GM18861 (cell line): Measurements from ENCODE around the gene NPHS2.

ENCODE experiments used
- ATAC-seq: cut with Tn5 transposase; IDR thresholded peaks from one replicate; pipeline ENCODE4 v1.9.1; 2021; ENCODE audit not compliant: unreplicated experiment

The NPHS2 gene

DNA sequence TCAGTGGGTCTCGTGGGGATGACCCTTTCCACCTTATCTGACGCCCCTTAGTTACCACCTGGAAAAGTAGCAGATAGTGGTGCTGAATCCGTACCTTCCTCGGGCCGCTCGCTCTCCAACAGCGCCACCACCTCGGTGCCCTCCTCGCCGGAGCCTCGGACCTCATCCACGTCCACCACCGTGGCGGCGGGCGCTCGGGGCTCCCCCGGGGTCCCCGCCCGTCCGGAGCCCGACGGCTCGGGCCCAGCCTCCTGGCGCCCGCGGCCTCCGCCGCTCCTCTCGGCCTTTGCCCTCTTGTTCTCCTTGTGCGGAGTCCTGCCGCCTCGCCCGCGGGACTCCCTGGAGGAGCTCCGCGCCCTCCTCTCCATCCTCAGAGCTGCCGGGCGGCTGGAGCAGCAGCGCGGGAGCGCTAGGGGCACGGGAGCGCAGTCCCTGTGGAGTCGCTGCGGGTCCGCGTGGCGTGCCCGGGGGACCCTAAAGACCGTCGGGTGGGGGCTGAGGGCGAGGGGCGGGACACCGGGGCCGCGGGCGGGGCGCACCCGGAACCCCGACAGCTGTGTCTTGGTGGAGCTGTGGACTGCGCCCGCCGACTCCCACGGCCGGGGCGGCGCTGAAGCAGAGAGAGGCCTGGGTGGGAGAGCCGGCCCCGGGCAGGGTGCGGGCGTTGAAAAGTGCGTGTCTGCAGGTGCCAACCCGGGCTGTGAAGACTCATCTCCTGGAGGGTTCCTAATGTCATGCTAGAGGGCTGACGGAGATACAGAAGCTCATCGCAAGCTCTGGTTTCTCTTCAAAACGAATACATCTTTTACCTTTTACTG is at the start of gene NPHS2:
NPHS2 (minus strand) TSS at position 452 of the 818 bp plus-strand sequence; CDS start at position 368, 84 bp downstream.
- ATAC-seq, result no peak

DNA sequence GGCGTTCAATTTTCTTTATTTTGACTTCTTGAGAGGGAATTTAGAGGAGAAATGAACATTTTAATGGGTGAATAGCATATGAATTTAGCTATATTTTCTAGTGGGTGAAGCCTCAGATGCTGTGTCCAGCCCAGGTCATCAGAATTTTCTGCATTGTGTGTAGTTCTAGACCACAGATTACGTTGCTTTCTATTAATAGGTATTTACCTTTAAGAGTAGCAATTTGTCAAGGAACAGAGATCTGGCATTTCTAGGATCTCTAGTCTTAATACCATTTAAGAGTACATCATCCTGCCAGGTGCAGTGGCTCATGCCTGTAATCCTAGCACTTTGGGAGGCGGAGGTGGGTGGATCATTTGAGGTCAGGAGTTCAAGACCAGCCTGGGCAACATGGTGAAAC is 36.6 kb upstream of the NPHS2 start:
- ATAC-seq, result no peak

DNA sequence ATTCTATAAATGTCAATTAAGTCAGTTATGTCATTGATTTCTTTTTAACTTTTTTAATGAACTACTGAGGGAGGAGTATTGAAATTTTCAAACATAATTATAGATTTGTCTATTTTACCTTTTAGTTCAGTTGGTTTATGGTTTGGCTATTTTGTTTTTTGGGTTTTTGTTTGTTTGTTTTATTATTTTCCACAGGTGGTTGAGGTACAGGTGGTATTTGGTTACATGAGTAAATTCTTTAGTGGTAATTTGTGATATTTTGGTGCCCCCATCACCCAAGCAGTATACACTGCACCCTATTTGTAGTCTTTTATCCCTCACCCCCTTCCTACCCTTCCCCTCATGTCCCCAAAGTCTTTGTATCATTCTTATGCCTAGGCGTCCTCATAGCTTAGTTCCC is 25.3 kb upstream of the NPHS2 start:
- no peak for ATAC-seq

DNA sequence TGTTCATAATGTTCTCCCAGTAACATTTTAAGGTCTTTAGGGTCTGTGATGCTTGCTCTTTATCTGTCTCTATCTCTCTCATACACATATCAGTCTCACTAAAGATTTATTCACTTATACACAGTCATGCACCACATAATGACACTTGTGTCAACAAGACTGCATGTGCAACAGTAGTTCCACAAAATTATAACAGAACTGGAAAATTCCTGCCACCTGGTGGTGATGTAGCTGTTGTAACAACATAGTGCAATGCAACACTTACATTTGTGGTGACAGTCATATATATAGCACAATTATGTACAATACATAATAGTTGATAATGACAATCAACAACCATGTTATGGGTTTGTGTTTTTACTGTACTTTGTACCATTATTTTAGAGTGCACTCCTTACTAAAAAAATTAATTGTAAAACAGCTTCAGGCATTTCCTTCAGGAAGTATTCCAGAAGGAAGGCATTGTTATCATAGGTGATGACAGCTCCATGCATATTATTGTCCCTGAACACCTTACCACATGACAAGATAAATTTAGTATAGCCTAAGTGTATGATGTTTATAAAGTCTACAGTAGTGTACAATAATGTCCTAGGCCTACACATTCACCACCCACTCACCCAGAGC is 24.0 kb upstream of the NPHS2 start:
- ATAC-seq, result no peak

DNA sequence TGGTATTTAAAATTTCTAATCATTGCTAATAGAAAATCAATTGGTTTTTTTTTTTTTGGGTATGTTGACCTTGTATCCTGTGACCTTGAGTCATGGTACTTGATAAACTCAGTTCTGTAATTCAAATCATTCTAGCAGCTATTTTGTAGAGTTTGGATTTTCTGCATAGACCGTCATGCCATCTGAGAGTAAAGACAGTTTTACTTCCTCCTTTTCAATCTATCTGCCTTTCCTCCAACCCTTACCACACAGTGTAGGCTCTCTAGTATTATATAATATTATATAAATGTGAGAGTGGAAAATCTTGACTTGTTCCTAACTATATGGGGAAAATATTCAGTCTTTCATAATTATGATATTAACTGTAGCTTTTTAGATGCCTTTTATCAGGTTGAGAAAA is 22.9 kb upstream of the NPHS2 start:
- ATAC-seq, result peak; percentile 75

DNA sequence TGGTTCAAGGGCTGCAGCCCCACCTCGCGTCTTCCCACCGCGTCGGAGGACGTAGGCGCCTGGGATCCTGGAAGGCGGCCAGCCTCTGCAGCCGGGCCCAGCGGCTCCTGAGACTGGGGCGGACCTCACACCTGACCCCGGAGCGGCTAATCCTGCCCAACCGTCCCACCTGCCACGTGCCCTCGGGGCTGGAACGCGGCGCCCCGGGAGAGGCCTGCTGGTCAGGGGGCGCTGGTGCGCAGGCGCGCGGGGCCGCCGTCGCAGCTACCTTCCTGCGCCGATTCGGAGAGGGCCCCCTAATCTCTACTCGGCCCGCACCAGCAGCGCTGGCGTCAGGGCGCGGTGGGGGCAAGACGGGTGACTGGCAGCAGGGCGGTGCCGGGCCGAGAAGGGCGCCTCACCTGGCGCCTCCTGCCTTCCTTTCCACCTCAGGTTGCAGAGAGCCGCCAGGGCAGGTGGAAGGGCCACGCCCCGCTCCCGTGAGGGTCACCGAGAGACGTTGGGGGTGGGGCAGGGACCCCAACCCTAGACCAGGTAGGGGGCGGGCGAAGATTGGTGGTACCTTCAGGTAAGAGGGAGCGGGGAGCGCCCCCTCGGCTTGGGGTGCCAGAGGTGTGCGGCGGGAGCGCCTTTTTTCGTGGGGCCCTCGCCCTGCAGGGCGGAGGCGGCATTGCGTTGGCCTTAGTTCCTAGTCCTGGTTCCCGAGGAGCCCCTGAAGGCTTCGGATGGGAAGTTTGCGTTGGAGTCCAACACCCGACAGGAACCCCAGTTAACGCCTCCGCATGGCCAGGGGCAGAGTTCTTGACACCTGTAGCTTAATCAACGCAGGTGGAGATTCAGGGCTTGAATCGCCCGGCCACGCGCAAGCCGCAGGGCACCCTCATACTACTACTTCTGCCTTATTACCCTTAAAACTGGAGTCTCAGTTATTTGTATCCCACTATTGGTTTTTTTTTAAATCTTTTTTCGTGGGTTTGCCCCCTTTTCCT is 16.1 kb upstream of the NPHS2 start, which contains the start of gene TDRD5:
TDRD5 (plus strand) TSS at position 241 of the 989 bp plus-strand sequence. CDS start 784 bp downstream, outside the sequence.
- no peak for ATAC-seq

DNA sequence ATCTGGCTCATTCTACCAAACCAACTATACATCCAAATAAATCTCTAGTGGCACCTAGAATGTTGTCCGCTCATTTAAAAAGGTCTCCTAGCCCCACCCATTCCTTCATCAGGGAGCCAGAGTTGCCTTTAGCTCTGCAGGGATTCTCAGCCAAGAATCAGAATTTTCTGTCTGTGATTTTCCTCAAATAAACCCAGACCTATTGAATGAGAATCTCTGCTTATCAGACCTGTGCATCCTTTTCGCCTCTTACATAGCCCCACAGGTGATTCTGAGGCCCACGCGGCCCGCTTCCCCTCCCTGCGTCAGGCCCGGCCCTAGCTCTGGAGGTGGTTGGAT is 15.5 kb upstream of the NPHS2 start:
- ATAC-seq, result no peak

DNA sequence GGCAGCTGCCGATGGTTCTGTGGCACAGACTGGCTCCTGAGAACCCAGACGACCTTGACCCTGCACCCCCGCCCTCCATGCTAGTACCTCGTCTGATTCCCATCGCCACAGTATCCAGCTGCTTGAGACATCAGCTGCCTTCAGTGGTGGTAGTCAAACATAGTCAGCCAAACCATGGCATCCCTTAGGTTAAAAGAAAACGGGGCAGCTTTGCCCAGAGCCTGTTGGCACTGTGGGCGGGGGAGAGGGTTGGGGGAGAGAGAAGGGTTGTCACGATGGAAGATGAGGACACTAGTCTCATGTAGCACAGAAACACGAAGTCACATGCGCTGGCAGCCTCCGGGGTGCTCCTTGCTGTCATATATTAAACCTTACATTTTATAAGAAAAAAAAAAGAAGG is 14.9 kb upstream of the NPHS2 start:
- ATAC-seq, result no peak

DNA sequence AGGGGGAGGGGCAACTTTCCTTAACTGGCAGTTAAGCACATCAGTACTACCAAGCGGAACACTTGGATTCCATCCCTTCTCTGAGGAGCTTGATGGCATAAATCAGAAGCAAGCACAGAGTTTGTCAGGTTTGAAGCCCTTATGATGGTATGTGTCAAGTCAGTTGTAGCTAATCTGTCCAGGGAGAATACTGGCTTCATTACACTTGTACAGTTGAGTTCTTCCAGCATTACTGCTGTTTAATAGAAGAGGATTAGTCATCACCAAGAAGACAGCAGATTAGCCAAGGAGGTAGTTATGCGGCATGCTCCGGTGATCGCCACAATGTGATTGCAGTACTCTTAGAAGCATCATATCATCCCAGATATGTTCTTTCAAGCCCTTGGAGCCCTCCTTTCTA is 13.8 kb upstream of the NPHS2 start:
- ATAC-seq, result no peak

DNA sequence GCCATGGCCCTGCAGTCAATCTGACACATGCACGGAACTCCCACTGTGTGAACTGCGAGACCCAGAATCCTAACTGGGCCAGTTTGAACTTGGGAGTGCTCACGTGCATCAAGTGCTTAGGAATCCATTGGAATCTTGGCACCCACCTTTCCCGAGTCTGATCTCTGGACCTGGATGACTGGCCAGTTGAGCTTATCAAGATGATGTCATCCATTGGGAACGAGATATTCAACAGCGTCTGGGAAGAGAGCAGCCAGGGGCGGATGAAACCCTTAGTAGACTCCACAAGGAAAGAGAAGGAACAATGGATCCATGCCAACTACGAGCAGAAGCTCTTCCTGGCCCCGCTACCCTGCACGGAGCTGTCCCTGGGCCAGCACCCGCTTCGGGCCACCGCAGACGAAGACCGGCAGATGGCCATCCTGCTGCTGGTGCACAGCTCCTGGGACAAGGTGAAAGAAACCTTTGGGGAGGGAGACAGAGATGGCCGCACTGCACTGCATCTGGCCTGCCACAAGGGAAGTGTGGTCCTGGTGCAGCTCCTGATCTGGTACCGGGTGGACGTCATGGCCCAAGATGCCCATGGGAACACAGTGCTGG is 12.8 kb upstream of the NPHS2 start:
- ATAC-seq, result no peak

DNA sequence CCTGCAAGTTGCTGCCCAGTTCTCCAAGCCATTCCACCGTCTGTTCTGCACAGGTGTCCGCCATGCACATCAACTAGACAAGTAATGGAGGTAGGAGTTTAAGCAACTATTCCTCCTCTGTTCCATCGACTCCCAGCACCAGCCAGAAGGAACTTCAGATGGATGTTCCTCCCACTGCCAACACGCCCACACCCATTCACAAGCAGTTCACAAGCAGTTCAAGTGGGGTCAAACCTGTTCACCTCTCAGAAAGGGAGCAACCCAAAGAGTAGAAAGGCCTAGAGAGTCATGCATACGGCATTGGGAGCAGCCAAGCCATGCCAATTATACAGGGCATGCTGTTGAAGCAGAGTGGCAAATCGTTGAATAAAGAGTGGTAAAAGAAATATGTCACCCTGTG is 11.6 kb upstream of the NPHS2 start:
- no peak for ATAC-seq

DNA sequence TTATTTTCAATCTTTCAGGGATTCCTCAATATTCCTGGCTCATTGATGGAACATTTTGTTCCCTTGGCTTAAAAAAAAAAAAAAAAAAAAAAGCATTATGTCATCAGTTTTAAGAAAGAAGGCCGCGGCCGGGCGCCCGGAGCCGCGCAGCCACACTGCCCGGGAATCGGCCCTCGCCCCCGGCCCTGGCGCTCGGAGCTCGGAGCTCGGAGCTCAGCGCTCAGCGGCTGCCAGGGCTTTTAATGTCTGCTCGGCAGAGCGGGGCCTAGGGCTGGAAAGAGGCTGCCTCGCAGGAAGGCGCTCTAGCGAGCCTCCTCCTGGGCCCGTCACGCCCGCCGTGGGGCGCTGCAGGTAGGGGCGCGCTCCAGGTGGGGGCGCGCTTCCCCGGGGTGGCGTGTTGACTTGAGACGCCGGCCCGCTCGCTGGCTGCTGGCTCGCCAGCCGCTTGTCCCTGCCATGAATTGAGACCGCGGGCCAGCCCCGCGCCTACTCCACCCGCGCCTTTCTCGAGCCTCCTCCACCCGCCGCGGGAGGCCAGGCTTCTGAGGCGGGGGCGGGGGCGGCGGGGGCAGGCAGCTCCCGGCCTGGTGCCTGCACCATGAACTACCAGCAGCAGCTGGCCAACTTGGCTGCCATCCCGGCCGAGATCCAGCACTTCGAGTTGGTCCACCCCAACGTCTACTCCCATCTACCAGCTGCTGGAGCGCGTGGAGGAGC is 10.5 kb upstream of the NPHS2 start:
- no peak for ATAC-seq

DNA sequence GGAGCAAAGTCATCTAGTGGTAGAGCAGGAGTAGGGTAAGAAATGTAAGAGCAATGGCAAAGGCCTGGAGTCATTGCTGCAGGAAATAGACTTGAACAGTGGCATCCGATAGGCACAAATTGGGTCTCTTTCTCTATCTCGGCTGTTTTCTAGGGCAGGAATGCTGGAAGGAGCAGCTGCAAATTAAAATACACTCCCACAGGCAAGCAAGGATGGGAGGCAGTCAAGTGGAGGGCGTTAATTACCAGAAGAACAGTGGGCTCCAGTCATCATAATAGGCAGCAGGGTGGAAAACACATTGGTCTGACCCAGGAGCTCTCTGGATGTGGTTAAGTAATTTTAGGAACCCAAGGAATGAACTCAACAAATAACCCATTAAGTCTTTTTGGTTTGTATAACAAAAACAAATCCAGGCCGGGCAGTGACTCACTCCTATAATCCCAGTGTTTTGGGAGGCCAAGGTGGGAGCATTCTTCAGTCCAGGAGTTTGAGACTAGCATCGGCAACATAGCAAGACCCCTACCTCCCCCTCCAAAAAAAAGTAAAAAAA is 8.1 kb upstream of the NPHS2 start:
- ATAC-seq, result no peak

DNA sequence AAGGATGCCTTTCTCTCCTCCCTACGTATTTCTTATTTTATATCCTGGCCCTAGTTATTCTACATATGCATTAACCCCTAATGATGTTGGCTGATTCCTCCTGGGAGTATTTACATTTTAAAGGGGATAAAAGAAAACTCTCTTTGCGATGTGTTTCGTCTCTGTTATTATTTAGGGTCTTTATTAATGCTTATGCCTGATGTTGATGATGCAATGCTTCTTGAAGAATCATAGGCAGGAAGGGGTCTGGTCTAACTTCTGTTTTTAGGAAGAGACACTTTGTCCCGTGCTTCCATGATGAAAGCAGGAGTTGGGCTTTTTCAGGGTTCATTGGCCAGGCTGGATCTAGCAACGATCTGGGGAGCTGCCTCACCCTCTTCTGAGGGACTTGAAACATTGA is 761 bp upstream of the NPHS2 start:
- no peak for ATAC-seq

DNA sequence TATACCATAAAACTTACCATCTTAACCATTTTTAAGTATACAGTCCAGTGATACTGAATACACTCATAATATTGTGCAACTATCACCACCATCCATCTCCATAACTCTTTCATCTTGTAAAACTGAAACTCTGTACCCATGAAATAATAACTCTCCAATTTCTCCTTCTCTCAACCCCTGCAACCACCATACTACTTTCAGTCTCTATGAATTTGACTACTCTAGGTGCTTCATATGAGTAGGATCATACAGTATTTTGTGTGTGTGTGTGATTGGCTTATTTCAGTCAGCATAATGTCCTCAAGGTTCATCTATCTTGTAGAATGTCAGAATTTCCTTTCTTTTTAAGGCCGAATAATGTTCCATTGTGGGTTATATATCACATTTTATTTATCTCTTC is 17.7 kb downstream of the NPHS2 start:
- no peak for ATAC-seq

DNA sequence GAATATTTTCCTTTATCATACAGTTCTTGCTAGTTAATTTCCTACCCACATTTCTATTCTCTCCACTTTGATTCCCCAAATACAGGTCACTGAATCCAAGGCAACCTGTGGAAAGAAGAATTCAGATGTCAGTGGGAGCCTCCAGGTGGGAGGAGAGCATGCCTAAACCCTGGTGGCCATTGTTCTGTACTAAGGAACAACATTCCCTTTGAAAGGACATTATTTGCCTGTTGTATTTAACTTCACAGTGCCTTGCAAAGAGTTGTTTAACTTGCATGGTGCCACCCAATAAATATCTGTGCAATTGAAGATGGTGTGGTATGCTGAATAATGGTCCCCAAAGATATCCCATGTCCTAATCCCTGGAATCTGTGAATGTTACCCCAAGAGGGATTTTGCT is 21.3 kb downstream of the NPHS2 start:
- ATAC-seq, result no peak

DNA sequence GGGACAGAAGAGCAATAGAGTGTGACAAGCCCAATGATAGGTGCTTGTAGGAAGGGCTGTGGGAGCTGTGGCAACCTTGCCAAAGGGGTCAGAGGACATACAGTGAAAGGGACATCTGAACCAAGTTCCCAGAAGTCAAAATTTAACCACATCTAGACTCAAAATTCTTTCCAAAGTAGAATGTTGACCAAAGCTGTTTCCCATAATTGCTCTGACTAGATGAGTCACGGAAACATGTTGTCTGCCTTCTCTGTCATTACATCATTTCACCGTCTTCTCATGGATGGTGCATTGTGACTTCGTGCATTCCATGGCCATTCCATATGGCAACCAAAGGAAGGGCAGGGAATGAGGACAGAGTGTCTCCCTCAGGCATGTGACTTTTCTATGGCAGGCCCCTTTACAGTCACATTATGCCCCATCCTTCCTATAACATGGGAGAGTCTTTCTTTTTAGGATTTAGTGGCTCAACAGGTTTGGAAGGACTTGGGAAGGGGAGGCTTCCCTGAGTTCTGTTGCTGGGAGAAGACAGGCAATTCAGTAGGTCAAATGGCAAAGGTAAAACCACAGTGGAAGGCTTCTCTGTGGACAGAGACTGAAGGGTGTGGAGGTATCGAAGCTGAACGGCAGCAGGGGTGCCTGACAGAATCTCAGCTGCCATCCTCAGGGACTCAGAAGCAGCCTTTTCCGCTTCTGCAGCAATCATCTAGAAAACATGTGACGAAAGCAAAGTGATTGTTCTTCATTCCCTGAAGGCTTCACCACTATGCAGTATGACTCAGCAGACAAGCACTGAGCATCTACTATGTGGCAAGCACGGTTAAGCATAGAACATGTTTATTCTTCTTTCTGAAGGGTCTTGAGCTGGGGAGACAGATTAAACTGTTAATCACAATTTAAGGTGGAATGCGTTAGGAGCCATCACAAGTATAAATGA is 24.7 kb downstream of the NPHS2 start:
- peak; percentile 87 for ATAC-seq

DNA sequence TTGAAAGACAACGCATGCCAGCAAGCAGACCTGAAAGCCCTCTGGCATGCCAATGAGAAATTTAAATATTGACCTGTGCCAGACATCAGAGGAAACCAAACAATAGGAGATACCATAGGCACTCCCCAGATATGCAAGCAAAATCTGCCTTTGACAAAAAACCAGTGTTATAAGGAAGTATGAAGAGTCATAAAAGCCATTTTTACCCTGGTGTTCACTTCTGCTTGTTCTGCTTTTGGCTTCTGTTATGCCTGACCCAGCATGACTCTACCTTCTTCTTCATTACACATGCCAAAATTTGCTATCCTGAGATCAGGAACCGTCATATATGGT is 26.4 kb downstream of the NPHS2 start:
- no peak for ATAC-seq

DNA sequence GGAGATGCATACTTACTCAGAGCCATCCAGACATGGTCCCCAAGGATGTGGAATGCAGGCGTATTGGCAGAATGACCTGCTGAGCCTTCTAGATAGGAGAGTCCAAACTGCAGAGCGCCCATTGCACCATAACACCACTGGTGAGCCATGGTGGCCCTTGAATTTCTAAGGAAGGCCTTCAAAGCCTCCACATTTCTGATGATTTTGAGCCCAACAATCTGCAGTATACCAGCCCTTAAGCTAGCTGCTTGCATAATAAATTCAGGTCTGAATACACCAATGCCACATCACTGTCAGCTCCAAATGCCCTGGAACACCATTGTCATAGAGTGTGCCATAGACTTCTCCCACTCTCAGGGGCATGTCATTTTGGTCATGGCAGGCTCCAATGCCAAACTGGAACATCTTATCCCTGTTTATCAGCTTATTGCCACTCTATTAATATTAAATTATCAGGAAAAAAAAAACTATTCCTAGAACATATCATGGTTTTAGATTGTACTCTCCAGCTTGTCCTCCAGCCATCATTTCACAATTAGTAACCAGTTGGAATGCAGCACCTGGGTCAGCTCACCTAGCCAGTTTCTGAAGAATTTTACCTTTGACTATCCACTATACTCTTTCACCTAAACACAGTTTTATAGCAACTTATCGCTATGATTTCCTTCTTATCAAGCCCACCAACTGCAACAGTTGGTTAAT is 26.9 kb downstream of the NPHS2 start:
- no peak for ATAC-seq
